ENCODE results near the gene KHSRP. TPM values are rescaled to one million over a fixed set of nuclear protein-coding genes. Genes with fewer than 3 reads are reported as not detected.
A peak's percentile ranks its signal among the peaks of the same experiment; 100 is the strongest.

Gene KHSRP
- total and polyA plus RNA-seq, 2 of the 13 experiments (the other 11 are each of a cell fraction or from before 2014, with no cell fraction given) = 72.1 to 129 TPM

GRCh38 chr19:6393074-6393982, 31.3 kb downstream of the KHSRP start, which contains the start of gene GTF2F1 (continued):
- TF ChIP-seq FOXP4 (CRISPR knock-in tag; IDR thresholded peaks at IDR 0.05) (no peak), ZSCAN29 (CRISPR knock-in tag; conservative IDR thresholded peaks at IDR 0.05) (no peak), JDP2 (CRISPR knock-in tag; IDR thresholded peaks at IDR 0.05; ENCODE audit: borderline replicate concordance) (no peak), ZKSCAN1 (IDR thresholded peaks at IDR 0.05; ENCODE audit: low read length) (no peak), SOX6 (IDR thresholded peaks at IDR 0.05) (no peak), SOX6 (CRISPR knock-in tag; IDR thresholded peaks at IDR 0.05) (peak; percentile 9; the same call in 1 of the 2 replicates), ZNF552 (CRISPR knock-in tag; IDR thresholded peaks at IDR 0.05; ENCODE audit: borderline replicate concordance) (peak; percentile 54; the same call in 1 of the 2 replicates), FIP1L1 (IDR thresholded peaks at IDR 0.05; ENCODE audit: borderline replicate concordance, insufficient read depth, low read depth, low read length) (no peak), HMG20B (CRISPR knock-in tag; conservative IDR thresholded peaks at IDR 0.05) (no peak), ZBED4 (CRISPR knock-in tag; IDR thresholded peaks at IDR 0.05; ENCODE audit: borderline replicate concordance) (peak; percentile 37; the same call in 1 of the 2 replicates), ZNF263 (CRISPR knock-in tag; IDR thresholded peaks at IDR 0.05) (no peak), CREB3 (CRISPR knock-in tag; IDR thresholded peaks at IDR 0.05) (no peak), SSRP1 (CRISPR knock-in tag; IDR thresholded peaks at IDR 0.05) (no peak), SPEN (CRISPR knock-in tag; IDR thresholded peaks at IDR 0.05; ENCODE audit: low read depth) (peak; percentile 9; the same call in 1 of the 2 replicates), MYNN (CRISPR knock-in tag; IDR thresholded peaks at IDR 0.05; ENCODE audit: low read depth) (no peak), SRSF9 (IDR thresholded peaks at IDR 0.05; ENCODE audit: borderline replicate concordance, insufficient read depth, low read depth, low read length, poor library complexity, severe bottlenecking) (no peak), NR3C1 (CRISPR knock-in tag; IDR thresholded peaks at IDR 0.05) (no peak), THAP9 (CRISPR knock-in tag; IDR thresholded peaks at IDR 0.05; ENCODE audit: borderline replicate concordance) (peak; percentile 68; the same call in 1 of the 2 replicates), KLF11 (CRISPR knock-in tag; IDR thresholded peaks at IDR 0.05) (no peak), ZNF335 (CRISPR knock-in tag; IDR thresholded peaks at IDR 0.05) (no peak; the same call in none of the 2 replicates)
